Superior temporal gyrus (tissue), 1 donor: Measurements from ENCODE around the gene DUSP9.
"Not testable (repeated sequence)": the region's sequence is repeated elsewhere in the genome, so short reads cannot be mapped to it uniquely, and the experiment has no call there.

ENCODE experiments used
- DNase-seq: peaks from one replicate; pipeline ENCODE4 v3.0.0-alpha.2; 2016; ENCODE audit errors: extremely low spot score

DUSP9 gene

DNA sequence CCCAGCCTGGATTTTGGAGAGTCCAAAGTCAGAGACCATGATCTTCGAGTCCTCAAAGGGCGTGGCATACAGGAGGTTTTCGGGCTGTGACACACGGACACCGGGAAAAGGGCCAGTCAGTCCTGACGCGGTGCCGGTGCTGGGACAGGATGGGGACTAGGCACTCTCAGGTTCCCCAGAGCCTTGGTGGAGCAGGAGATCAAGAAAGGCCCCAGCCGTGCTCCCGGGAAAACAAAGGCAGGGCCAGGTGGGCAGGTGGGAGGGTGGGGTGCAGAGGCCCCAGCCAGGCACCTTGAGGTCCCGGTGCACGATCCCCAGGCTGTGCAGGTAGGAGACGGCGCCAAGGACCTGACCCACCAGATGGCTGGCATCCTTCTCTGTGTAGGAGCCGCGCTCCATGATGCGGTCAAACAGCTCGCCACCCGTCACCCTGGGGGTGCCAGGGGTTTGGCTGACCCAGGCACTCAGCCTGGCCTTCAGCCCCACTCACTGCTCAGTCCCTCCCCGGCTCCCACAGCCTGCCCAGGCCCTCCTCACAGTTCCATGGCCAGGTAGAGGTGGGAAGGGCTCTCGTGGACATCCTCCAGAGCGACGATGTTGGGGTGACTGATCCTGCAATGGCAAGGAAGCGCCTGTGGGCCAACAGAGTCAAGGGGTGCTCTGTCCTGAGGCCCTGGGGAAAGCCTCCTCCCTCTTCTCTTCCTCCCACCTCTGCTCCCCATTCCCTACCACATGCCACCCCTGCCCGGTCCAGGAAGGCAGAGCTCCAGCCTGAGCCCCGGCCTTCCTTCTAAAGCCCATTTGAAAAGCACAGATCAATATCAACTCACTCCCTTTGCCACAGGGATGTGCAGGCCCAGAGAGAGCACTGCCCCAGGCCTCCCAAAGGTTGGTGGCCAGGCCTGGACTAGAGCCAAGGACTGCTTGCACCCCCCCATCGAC is 24.9 kb downstream of the DUSP9 start:
- DNase-seq: no peak

GRCh38 chrX:153672531-153673427 is 25.8 kb downstream of the DUSP9 start:
- DNase-seq: no peak

- no peak for DNase-seq
Measured at GRCh38 chrX:153673428-153674218, 26.6 kb downstream of the DUSP9 start, which contains the start of gene PNCK. TSS of gene PNCK (minus strand) at chrX:153673813. CDS start at chrX:153673076, 737 bp downstream.

GRCh38 chrX:153674219-153674851 is 27.3 kb downstream of the DUSP9 start:
- DNase-seq: no peak

- DNase-seq: no peak
Measured at GRCh38 chrX:153681175-153681574, 34.2 kb downstream of the DUSP9 start.

DNA sequence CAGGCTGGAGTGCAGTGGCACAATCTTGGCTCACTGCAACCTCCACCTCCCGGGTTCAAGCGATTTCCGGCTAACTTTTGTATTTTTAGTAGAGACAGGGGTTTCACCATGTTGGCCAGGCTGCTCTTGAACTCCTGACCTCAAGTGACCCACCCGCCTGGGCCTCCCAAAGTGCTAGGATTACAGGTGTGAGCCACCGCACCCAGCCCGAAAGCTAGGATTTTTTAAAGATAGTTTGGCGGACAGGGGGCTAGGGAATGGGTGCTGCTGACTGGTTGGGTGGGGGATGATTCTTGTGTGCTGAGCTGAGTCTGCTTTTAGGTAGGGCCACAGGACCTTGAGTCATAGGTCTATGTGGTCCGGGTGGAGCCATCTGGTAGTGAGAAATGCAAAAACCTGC is 36.5 kb downstream of the DUSP9 start:
- not testable (repeated sequence) for DNase-seq

GRCh38 chrX:153684467-153685155 is 37.6 kb downstream of the DUSP9 start:
- DNase-seq: no peak

- no peak for DNase-seq
Measured at GRCh38 chrX:153685156-153685536, 38.1 kb downstream of the DUSP9 start.

DNA sequence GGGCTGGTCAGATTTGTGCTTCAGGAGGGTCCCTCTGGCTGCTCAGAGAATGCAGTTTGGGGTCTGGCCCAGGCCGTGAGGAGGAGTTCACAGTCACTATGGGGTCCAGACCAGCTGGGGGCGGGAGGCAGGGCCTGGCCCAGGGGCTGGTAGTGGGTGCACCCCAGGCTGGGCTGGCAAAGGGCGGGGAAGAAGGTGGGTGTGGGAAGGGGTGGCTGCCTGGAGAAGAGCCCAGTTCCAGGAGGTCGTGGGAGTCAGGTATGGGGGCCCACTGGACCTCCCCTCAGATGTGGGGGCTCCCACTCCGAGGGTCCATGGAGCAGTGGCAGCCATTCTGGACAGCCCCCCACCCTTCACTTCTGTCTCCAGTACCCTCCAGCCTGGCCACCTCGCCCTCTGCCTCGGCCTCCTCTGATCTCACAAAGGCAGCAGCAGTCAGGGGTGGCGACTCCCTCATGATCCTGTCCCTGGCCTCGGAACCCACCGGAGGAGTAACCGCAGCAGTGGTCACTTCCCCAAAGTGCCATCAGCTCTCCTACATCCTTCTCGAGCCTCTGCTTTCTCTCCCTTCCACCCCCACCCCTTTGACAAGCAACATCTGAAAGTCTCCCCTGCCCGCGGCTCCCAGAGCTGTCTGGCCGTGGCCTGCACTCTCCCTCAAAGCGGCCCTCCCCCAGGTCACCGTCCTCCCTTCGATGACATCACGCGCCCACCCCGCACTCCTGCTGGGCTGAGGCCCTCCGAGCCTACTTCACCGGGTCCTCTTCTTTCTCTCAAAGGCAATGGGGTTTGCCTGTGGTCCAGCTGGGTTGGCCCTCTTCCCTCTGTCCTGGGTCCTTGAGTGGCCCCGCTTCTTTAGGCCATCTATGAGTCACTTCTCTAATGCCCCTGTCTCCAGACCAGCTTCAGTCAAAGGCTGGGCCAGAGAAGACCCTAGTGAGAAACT is 39.0 kb downstream of the DUSP9 start:
- no peak for DNase-seq

GRCh38 chrX:153686711-153687110 is 39.7 kb downstream of the DUSP9 start:
- DNase-seq: no peak

DNA sequence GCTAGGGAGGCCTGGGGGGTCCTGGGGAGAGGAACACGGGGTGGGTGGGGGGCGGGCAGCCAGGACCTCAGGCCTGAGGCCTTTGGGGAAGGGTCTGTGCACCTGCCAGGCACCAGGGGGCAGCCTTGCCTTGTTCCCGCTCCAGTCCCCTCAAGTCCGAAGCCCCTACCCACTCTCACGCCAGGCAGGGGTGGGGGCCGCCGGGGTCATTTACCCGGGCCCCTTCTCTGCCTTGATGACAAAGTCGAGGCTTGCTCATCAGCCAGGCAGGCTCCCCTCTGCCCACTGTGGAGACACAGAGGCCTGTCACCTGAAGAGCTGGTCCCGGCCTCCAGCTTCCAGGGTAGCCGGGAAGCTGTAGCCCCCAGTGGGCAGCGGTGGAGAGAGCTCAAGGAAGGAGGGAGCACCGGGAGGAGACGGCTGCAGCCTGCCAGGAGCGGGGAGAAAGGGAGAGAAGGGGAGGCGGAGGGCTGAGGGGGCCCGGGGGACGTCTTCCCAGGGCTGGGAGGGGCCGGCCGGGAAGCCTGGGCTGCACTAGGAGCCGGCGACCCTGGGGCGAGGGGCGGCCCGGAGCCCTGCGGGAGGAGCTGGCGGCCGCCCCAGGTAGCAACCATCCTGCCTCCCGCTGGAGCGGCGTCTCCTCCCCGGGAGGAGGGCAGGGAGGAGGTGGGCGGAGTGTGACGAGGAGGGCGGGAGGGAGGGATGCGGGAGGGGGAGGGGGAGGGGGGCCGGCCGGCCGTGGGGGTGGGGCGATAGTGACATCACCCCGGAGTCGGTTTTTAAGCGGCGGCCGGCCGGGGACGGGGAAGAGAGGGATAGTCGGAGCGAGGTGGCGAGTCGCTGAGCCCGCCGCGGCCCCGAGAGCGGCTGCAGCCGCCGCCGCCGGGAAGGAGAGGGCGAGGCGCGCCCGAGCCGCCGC is 40.4 kb downstream of the DUSP9 start, which contains the start of gene SLC6A8:
Gene SLC6A8 (plus strand): TSS at position 806 of the 919 bp plus-strand sequence. CDS start 649 bp downstream, outside the sequence.
- DNase-seq: peak; percentile 49

DNA sequence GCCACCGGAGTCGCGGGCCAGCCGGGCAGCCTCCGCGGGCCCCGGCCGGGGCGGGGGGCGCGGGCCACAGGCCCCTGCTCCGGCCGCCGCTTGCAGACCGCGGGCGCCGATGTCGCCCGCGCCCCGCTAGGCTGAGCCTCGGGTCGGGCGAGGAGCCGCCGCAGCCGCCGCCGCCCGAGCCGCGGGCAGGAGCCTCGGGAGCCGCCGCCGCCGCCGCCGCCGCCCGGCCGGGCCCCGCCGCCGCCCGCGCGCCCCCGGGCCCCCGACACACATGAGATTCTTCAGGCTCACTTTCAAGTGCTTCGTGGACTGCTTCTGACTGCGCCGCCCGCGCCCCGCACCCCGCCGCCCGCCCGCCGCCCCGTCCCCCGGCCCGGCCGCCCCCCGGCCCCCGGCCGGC is 41.1 kb downstream of the DUSP9 start:
- DNase-seq: no peak

- DNase-seq: no peak
Measured at GRCh38 chrX:153688506-153688905, 41.5 kb downstream of the DUSP9 start.

GRCh38 chrX:153688911-153689590 is 42.0 kb downstream of the DUSP9 start:
- peak; percentile 28 for DNase-seq

DNA sequence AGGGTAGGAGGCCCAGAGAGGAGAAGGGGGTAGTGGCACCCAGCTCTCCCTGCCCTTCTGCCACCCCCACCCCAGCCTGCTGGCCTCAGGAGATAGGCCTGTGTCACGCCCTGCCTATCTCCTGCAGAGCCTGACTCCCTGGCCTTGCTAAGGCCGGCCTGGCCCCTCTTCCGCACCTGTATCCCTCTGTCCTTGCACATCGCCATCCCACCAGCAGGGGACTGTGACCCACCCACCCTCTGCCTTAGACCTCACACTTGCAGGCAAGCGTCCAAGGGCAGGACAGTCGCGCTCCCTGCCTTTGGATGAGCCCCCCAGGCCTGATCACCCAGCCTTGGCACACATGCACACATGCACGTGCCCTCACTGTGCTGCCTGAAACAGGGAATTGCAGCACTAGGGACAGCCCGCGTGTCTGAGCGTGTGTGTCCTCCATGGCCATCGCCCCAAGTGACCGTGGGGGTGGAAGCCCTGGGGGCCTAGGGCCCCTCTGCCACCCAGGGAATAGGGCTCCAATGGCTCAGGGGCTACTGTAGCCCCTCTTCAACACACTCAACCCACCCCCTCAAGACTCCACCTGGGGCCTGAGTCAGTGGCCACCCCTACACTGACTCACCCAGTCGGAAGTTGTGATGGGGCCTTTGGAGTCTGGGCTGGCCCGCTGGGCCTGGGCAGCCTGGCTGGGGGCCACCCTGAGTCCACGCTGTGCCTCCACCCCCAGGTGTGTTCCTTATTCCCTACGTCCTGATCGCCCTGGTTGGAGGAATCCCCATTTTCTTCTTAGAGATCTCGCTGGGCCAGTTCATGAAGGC is 42.9 kb downstream of the DUSP9 start:
- no peak for DNase-seq

DNA sequence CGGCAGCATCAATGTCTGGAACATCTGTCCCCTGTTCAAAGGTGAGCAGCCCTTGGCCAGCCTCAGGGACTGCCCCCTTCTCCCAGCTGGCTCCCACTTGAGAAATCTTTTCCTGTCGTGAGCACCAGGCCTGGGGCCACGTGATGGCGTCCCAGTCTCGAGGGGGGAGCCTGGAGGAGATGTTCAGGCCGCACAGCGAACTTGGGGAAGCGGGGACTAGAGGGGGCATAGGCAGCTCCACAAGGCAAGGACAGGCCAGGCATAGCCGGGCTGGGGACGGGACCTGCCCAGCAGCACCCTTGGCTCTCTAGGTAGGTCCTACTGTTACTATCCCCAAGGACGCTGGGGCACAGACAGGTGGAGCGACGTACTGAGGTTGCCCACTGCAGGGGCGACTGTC is 43.5 kb downstream of the DUSP9 start:
- DNase-seq: no peak
